ENCODE data around the gene TBX4.

GRCh38 chr17:61496174-61496956, 44.1 kb downstream of the TBX4 start:
- TF ChIP-seq CTCF (IDR thresholded peaks at IDR 0.05) (no peak), EZH2phosphoT487 (IDR thresholded peaks at IDR 0.05) (no peak)
